Astrocyte (in vitro differentiated cells and primary cell): ENCODE data around the gene ZBTB7C.

Source experiments
- CTCF ChIP-seq: IDR thresholded peaks from 2 replicates; pipeline ENCODE4 v1.5.1; 2011; ENCODE audit warnings: low read depth, mild to moderate bottlenecking, inconsistent platforms, low read length, moderate library complexity; ENCODE audit not compliant: insufficient read depth
- EZH2 ChIP-seq: IDR thresholded peaks from 2 replicates; pipeline ENCODE4 v1.6.1; 2012; ENCODE audit warnings: mild to moderate bottlenecking, low read length, inconsistent platforms; ENCODE audit not compliant: insufficient read depth

GRCh38 chr18:48183613-48184012 lies 225.6 kb downstream of the ZBTB7C start:
- no peak for TF ChIP-seq CTCF
- no peak for TF ChIP-seq EZH2
